Loucy (cell line): ENCODE results near the gene TNKS1BP1.

Source experiments
- CTCF ChIP-seq: fragments of 200-600 bp; sonication (generic); conservative IDR thresholded peaks from 2 replicates; pipeline ENCODE4 v1.5.1; 2014; ENCODE audit warnings: mild to moderate bottlenecking, antibody characterized with exemption, low read length
- EZH2phosphoT487 ChIP-seq: fragments of 200-600 bp; IDR thresholded peaks from 2 replicates; pipeline ENCODE4 v1.6.1; 2018; ENCODE audit warnings: antibody characterized with exemption, mild to moderate bottlenecking, moderate library complexity, borderline replicate concordance

- no peak for TF ChIP-seq CTCF
- TF ChIP-seq EZH2phosphoT487 = no peak
Observed at GRCh38 chr11:57320067-57320718, 4.6 kb downstream of the TNKS1BP1 start.
